SK-N-MC (cell line): ENCODE data around the gene PSMG4.

Source experiments
- DNase-seq: peaks from one replicate; pipeline ENCODE4 v3.0.0-alpha.2; 2011; ENCODE audit warnings: low read depth, low spot score
- H3K27ac ChIP-seq: fragments of 200-600 bp; sonication (generic); 2 replicates; pipeline ENCODE4 v1.5.1; 2016; ENCODE audit warnings: mixed run types
- H3K36me3 ChIP-seq: fragments of 200-600 bp; sonication (generic); 2 replicates; pipeline ENCODE4 v1.6.1; 2017; ENCODE audit warnings: antibody characterized with exemption, low read length, mixed read lengths; ENCODE audit not compliant: insufficient read depth
- H3K4me3 ChIP-seq: fragments of 200-600 bp; sonication (generic); 2 replicates; pipeline ENCODE4 v1.5.1; 2016
- H3K9ac ChIP-seq: fragments of 200-600 bp; sonication (generic); 2 replicates; pipeline ENCODE4 v1.8.0; 2017; ENCODE audit warnings: mixed run types, mixed read lengths; ENCODE audit not compliant: insufficient read length
- H3K9me3 ChIP-seq: fragments of 200-600 bp; sonication (generic); 2 replicates; pipeline ENCODE4 v1.6.1; 2017; ENCODE audit warnings: low read depth, mild to moderate bottlenecking, antibody characterized with exemption, low read length, moderate library complexity, mixed read lengths
- EZH2 ChIP-seq: fragments of 200-600 bp; sonication (generic); IDR thresholded peaks from one replicate; pipeline ENCODE4 v1.6.1; 2017; ENCODE audit warnings: antibody characterized with exemption
- FOXP2 ChIP-seq: optimal IDR thresholded peaks from 2 replicates; pipeline ENCODE3; 2011; ENCODE audit warnings: mild to moderate bottlenecking, moderate library complexity; ENCODE audit not compliant: insufficient read depth; ENCODE audit errors: extremely low read length, control extremely low read depth
- POLR2AphosphoS5 ChIP-seq: IDR thresholded peaks from 2 replicates; pipeline ENCODE4 v1.6.1; 2012; ENCODE audit warnings: mild to moderate bottlenecking, low read depth, low read length, borderline replicate concordance

PSMG4 gene

DNA sequence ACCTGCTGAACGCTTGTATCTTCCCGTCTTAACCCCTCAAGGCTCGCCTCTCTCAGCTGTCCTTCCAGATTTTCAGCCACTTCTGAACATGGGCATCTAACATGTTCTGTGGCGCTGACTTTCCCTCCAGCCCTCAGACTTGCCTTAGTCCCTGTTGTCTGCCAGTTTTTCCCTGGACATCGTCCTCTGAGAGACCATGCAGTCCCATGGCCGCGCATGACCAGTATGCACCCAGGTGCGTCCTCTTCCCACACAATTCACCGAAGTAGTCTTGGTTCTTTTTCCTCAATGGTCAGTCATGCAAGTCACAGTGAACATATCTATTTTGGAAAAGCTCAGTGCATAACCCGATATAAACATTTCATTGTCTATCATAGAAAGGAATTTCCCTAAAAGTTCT is 40.5 kb upstream of the PSMG4 start:
- TF ChIP-seq EZH2 (no peak), FOXP2 (no peak), POLR2AphosphoS5 (no peak)
- H3K9me3 ChIP-seq = no peaks in the 10 kb centered on the region
- H3K27ac ChIP-seq = no peak overlapping the region
- no peaks in the 10 kb centered on the region for H3K36me3 ChIP-seq
- no peak for DNase-seq
- H3K9ac ChIP-seq = no peak overlapping the region
- no peak overlapping the region for H3K4me3 ChIP-seq

GRCh38 chr6:3220366-3220765 is 38.4 kb upstream of the PSMG4 start:
- no peak overlapping the region for H3K9ac ChIP-seq
- DNase-seq = no peak
- H3K9me3 ChIP-seq = no peaks in the 10 kb centered on the region
- TF ChIP-seq FOXP2 = no peak
- no peak for TF ChIP-seq POLR2AphosphoS5
- TF ChIP-seq EZH2 = no peak
- H3K36me3 ChIP-seq = peaks cover 3% of the 10 kb centered on the region; the same call in 1 of the 2 replicates
- H3K4me3 ChIP-seq = no peak overlapping the region
- H3K27ac ChIP-seq = no peak overlapping the region

DNA sequence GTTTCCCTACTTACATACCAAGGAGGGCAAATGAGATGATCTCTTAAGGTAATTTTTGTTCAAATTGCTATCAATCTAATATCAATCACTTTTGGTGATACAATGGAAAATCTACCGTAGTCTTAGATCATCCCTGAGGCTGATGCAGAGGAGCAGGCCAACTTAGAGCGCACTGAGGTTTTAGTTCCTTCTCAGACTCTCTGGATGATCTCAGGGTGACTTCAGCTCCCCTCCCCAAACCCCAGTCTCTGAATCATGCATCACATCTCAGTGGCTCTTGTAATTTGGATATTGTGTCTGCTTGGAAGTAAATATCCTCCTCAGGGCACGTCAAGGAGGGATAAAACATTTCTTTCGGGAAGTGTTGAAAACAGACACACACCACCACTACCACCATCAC is 37.2 kb upstream of the PSMG4 start:
- DNase-seq = no peak
- H3K9me3 ChIP-seq = no peaks in the 10 kb centered on the region
- TF ChIP-seq FOXP2 (no peak), EZH2 (no peak), POLR2AphosphoS5 (no peak)
- H3K27ac ChIP-seq = no peak overlapping the region
- H3K9ac ChIP-seq = no peak overlapping the region
- no peak overlapping the region for H3K4me3 ChIP-seq
- H3K36me3 ChIP-seq = peaks cover 6% of the 10 kb centered on the region; the same call in 1 of the 2 replicates

- no peak for DNase-seq
- no peak overlapping the region for H3K4me3 ChIP-seq
- no peak overlapping the region for H3K9ac ChIP-seq
- no peak overlapping the region for H3K27ac ChIP-seq
- H3K9me3 ChIP-seq = no peaks in the 10 kb centered on the region
- TF ChIP-seq EZH2 (no peak), FOXP2 (no peak), POLR2AphosphoS5 (no peak)
- peaks cover 6% of the 10 kb centered on the region; the same call in 1 of the 2 replicates for H3K36me3 ChIP-seq
Observed at GRCh38 chr6:3222506-3223038, 36.2 kb upstream of the PSMG4 start.

GRCh38 chr6:3226042-3226441 is 32.7 kb upstream of the PSMG4 start:
- no peaks in the 10 kb centered on the region for H3K9me3 ChIP-seq
- no peak overlapping the region for H3K9ac ChIP-seq
- peaks cover 6% of the 10 kb centered on the region; the same call in 1 of the 2 replicates for H3K36me3 ChIP-seq
- TF ChIP-seq POLR2AphosphoS5 (no peak), FOXP2 (no peak), EZH2 (no peak)
- H3K4me3 ChIP-seq = peak overlapping the region; percentile 90
- no peak overlapping the region for H3K27ac ChIP-seq
- no peak for DNase-seq

DNA sequence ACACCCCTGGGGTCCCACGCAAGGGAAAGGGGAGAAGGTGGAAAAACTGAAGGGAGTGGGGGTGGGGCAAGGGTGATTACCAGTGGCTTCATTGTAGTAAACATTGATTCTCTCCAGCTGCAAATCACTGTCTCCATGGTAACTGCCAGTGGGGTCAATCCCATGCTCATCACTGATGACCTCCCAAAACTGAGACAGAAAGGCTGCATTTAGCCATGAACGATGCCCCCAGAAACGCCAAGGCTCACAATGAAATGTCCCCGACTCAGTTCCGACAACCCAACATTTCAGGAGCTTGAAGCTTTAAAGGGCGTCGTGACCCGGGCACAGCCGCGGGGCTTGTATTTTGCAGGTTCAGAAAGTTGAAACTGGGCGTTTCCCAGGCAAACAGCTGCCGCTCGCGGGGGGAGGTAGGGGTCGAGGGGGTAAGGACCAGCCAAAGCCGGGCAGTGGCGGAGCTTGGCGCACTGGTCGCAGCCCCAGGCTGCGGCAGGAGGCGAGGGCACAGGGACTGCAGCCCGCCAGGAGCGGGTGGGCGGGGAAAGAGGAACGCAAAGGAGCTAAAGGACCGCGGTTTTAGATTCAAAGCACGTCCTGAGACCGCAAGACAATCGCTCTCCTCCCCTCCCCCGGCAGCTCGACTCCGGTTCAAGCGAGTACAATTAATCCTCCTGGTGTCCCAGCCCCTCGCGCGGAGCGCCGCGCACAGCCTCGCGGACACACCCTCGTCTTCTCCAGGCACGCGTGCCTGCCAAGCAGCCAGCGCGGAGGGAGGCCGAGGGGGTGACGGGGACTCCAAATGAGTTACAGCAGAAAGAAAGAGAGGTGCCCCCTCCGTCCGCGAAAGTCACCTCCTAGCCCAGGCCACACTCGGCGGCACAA is 32.0 kb upstream of the PSMG4 start:
- peak overlapping the region; percentile 90 for H3K4me3 ChIP-seq

GRCh38 chr6:3227363-3228045 is 31.2 kb upstream of the PSMG4 start, which contains the start of gene TUBB2B:
TUBB2B (minus strand) TSS chr6:3227653; CDS start chr6:3227543, 110 bp downstream.
- DNase-seq = no peak
- peaks cover 6% of the 10 kb centered on the region; the same call in 1 of the 2 replicates for H3K36me3 ChIP-seq
- TF ChIP-seq EZH2 (no peak), POLR2AphosphoS5 (peak; percentile 61; the same call in 1 of the 2 replicates)
- no peaks in the 10 kb centered on the region for H3K9me3 ChIP-seq
- peak within 1 kb of the TSS; percentile 90 for H3K4me3 ChIP-seq
- peak within 1 kb of the TSS; percentile 83 for H3K9ac ChIP-seq
- H3K27ac ChIP-seq = no peak within 1 kb of the TSS

More for the DNA sequence above, 32.0 kb upstream of the PSMG4 start:
- H3K36me3 ChIP-seq = peaks cover 6% of the 10 kb centered on the region; the same call in 1 of the 2 replicates
- peak overlapping the region; percentile 83 for H3K9ac ChIP-seq
- TF ChIP-seq FOXP2 = no peak
- H3K27ac ChIP-seq = no peak overlapping the region
- no peak for DNase-seq
- no peaks in the 10 kb centered on the region for H3K9me3 ChIP-seq

GRCh38 chr6:3228046-3228671 is 30.6 kb upstream of the PSMG4 start:
- TF ChIP-seq EZH2 (no peak), POLR2AphosphoS5 (no peak), FOXP2 (no peak)
- peaks cover 6% of the 10 kb centered on the region; the same call in 1 of the 2 replicates for H3K36me3 ChIP-seq
- H3K9ac ChIP-seq = peak overlapping the region; percentile 53
- peak overlapping the region; percentile 90 for H3K4me3 ChIP-seq
- no peak for DNase-seq
- H3K27ac ChIP-seq = no peak overlapping the region
- H3K9me3 ChIP-seq = no peaks in the 10 kb centered on the region
